ENCODE measurements around the gene LSM14B. TPM values are rescaled to one million over a fixed set of nuclear protein-coding genes. Genes with fewer than 3 reads are reported as not detected.

The LSM14B gene
- total RNA-seq, 1 experiment from 2014 or later = 72.5 TPM

DNA sequence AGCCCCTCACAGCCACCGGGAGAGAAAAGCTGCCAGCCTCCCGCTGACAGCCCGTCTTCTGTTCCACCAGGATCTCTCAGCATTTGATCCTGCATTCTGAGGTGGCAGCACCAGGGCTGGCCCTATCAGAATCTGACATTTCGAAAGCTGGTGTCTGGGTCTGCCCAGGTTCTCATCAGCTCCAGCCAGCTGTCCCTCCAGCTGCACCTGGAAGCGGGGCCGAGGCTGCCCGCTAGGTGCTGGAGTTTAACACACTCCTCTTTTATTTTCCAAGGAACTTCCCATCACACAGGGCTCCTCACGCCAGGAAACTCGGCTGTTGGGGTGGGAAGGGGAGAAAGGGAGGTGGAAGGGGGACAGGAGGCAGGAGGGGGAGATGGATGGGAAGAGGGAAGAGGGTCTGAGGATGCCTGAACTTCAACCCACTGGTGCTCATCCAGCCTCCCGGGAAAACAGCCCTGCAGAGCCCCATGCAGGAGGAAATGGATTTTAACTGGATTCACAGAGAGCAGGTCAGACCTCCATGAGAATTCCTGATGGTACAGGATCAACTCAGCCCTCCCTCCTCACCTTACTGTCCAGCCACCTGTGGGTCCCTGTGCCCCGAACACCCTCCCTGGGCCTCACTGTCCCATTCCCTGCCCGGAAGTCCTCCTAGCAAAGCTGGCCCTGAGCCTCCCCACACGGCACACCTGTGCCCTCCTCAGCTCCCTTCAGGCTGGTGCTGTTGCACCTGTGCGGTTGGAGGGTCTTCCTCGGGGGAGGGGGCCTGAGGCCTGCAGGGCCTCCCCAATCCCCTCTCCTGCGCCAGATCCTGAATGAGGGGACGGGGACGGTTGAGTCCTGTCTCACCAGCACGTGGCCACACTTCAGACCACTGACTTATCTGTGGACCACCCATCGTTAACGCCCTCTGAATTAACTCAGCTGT, 3.9 kb upstream of the LSM14B start:
- H3K4me1 ChIP-seq (ENCODE audit: insufficient read depth, low read length, poor library complexity, severe bottlenecking) = peaks cover 5% of the 10 kb centered on the region
- intact Hi-C loops (cut with micrococcal nuclease; ENCODE audit: unreplicated experiment) = no loop called here
- H3K36me3 ChIP-seq (ENCODE audit: insufficient read depth, low read length, poor library complexity, severe bottlenecking) = no peaks in the 10 kb centered on the region
- no peak for DNase-seq (ENCODE audit: low spot score)
- no peaks in the 10 kb centered on the region for H3K27me3 ChIP-seq (replicated peaks; ENCODE audit: insufficient read depth, low read depth, low read length, poor library complexity)
- H3K9me3 ChIP-seq (ENCODE audit: low read depth, low read length, poor library complexity, severe bottlenecking) = no peaks in the 10 kb centered on the region
- CTCF ChIA-PET = no interaction called here
- H3K4me3 ChIP-seq (ENCODE audit: low read depth, low read length, poor library complexity, severe bottlenecking) = no peak overlapping the region
- BruUV-seq (replicated peaks) = no TSS peak
- POLR2A ChIA-PET (ENCODE audit: low non-redundant PET) = no interaction called here
- H3K27ac ChIP-seq (ENCODE audit: low read depth, low read length, poor library complexity, severe bottlenecking) = no peak overlapping the region
- TF ChIP-seq, protein P1, sequence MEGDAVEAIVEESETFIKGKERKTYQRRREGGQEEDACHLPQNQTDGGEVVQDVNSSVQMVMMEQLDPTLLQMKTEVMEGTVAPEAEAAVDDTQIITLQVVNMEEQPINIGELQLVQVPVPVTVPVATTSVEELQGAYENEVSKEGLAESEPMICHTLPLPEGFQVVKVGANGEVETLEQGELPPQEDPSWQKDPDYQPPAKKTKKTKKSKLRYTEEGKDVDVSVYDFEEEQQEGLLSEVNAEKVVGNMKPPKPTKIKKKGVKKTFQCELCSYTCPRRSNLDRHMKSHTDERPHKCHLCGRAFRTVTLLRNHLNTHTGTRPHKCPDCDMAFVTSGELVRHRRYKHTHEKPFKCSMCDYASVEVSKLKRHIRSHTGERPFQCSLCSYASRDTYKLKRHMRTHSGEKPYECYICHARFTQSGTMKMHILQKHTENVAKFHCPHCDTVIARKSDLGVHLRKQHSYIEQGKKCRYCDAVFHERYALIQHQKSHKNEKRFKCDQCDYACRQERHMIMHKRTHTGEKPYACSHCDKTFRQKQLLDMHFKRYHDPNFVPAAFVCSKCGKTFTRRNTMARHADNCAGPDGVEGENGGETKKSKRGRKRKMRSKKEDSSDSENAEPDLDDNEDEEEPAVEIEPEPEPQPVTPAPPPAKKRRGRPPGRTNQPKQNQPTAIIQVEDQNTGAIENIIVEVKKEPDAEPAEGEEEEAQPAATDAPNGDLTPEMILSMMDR (conservative IDR thresholded peaks at IDR 0.05; ENCODE audit: low read depth, low read length) = no peak
- TF ChIP-seq EZH2 (IDR thresholded peaks at IDR 0.05; ENCODE audit: borderline replicate concordance, low read depth, low read length, poor library complexity, severe bottlenecking) = no peak

- Histone ChIP-seq H3K4me3 (ENCODE audit: low read depth, low read length, poor library complexity, severe bottlenecking) (no peak overlapping the region), H3K36me3 (ENCODE audit: insufficient read depth, low read length, poor library complexity, severe bottlenecking) (peaks cover 3% of the 10 kb centered on the region), H3K9me3 (ENCODE audit: low read depth, low read length, poor library complexity, severe bottlenecking) (no peaks in the 10 kb centered on the region), H3K27ac (ENCODE audit: low read depth, low read length, poor library complexity, severe bottlenecking) (no peak overlapping the region), H3K27me3 (replicated peaks; ENCODE audit: insufficient read depth, low read depth, low read length, poor library complexity) (no peaks in the 10 kb centered on the region), H3K4me1 (ENCODE audit: insufficient read depth, low read length, poor library complexity, severe bottlenecking) (peaks cover 12% of the 10 kb centered on the region)
- DNase-seq (ENCODE audit: low spot score) = no peak
- no TSS peak for BruUV-seq (replicated peaks)
- intact Hi-C loops (cut with micrococcal nuclease; ENCODE audit: unreplicated experiment) = no loop called here
- no peak for TF ChIP-seq EZH2 (IDR thresholded peaks at IDR 0.05; ENCODE audit: borderline replicate concordance, low read depth, low read length, poor library complexity, severe bottlenecking)
- TF ChIP-seq, protein P1 (conservative IDR thresholded peaks at IDR 0.05; ENCODE audit: low read depth, low read length) = no peak
- POLR2A ChIA-PET (ENCODE audit: low non-redundant PET) = no interaction called here
- CTCF ChIA-PET = no interaction called here
These were observed 3.2 kb upstream of the LSM14B start for GRCh38 chr20:62119115-62119514.

GRCh38 chr20:62119591-62120364, 2.5 kb upstream of the LSM14B start:
- Histone ChIP-seq H3K4me1 (ENCODE audit: insufficient read depth, low read length, poor library complexity, severe bottlenecking) (peaks cover 17% of the 10 kb centered on the region), H3K9me3 (ENCODE audit: low read depth, low read length, poor library complexity, severe bottlenecking) (no peaks in the 10 kb centered on the region), H3K4me3 (ENCODE audit: low read depth, low read length, poor library complexity, severe bottlenecking) (no peak overlapping the region), H3K36me3 (ENCODE audit: insufficient read depth, low read length, poor library complexity, severe bottlenecking) (peaks cover 10% of the 10 kb centered on the region), H3K27ac (ENCODE audit: low read depth, low read length, poor library complexity, severe bottlenecking) (no peak overlapping the region), H3K27me3 (replicated peaks; ENCODE audit: insufficient read depth, low read depth, low read length, poor library complexity) (no peaks in the 10 kb centered on the region)
- TF ChIP-seq, protein P1 (conservative IDR thresholded peaks at IDR 0.05; ENCODE audit: low read depth, low read length) = no peak
- TF ChIP-seq EZH2 (IDR thresholded peaks at IDR 0.05; ENCODE audit: borderline replicate concordance, low read depth, low read length, poor library complexity, severe bottlenecking) = no peak
- BruUV-seq (replicated peaks) = no TSS peak
- ChIA-PET CTCF (no interaction called here), POLR2A (ENCODE audit: low non-redundant PET) (no interaction called here)
- DNase-seq (ENCODE audit: low spot score) = no peak
- intact Hi-C loops (cut with micrococcal nuclease; ENCODE audit: unreplicated experiment) = loop anchor here (2.0 kb wide), 1 partner anchor 53 kb away; no protein-coding TSS in a partner anchor
